Measurements from ENCODE around the gene RAB31.

RAB31 gene

GRCh38 chr18:9792565-9793245 lies 84.6 kb downstream of the RAB31 start:
- no peak for DNase-seq (ENCODE audit: low read depth)

- DNase-seq (ENCODE audit: low read depth) = no peak
Measured at GRCh38 chr18:9796011-9796410, 87.9 kb downstream of the RAB31 start.

- no peak for DNase-seq (ENCODE audit: low read depth)
Measured at GRCh38 chr18:9796935-9797549, 88.9 kb downstream of the RAB31 start.

GRCh38 chr18:9802175-9803062 lies 94.3 kb downstream of the RAB31 start:
- no peak for DNase-seq (ENCODE audit: low read depth)

- DNase-seq (ENCODE audit: low read depth) = no peak
Measured at GRCh38 chr18:9803063-9803697, 95.1 kb downstream of the RAB31 start.

GRCh38 chr18:9803698-9804516 lies 95.8 kb downstream of the RAB31 start:
- no peak for DNase-seq (ENCODE audit: low read depth)

GRCh38 chr18:9804517-9805104 lies 96.5 kb downstream of the RAB31 start:
- no peak for DNase-seq (ENCODE audit: low read depth)

- no peak for DNase-seq (ENCODE audit: low read depth)
Measured at GRCh38 chr18:9806905-9807304, 98.8 kb downstream of the RAB31 start.

- DNase-seq (ENCODE audit: low read depth) = no peak
Measured at GRCh38 chr18:9808295-9809241, 100.5 kb downstream of the RAB31 start.

GRCh38 chr18:9809697-9810096 lies 101.6 kb downstream of the RAB31 start:
- no peak for DNase-seq (ENCODE audit: low read depth)

GRCh38 chr18:9810299-9810698 lies 102.2 kb downstream of the RAB31 start:
- DNase-seq (ENCODE audit: low read depth) = no peak

GRCh38 chr18:9810994-9811705 lies 103.0 kb downstream of the RAB31 start:
- no peak for DNase-seq (ENCODE audit: low read depth)

- DNase-seq (ENCODE audit: low read depth) = no peak
Measured at GRCh38 chr18:9811978-9812377, 103.9 kb downstream of the RAB31 start.

- DNase-seq (ENCODE audit: low read depth) = no peak
Measured at GRCh38 chr18:9814431-9814830, 106.3 kb downstream of the RAB31 start.

- no peak for DNase-seq (ENCODE audit: low read depth)
Measured at GRCh38 chr18:9817286-9817685, 109.2 kb downstream of the RAB31 start.

GRCh38 chr18:9817725-9818422 lies 109.8 kb downstream of the RAB31 start:
- no peak for DNase-seq (ENCODE audit: low read depth)

GRCh38 chr18:9818423-9818734 lies 110.3 kb downstream of the RAB31 start:
- DNase-seq (ENCODE audit: low read depth) = no peak

- DNase-seq (ENCODE audit: low read depth) = no peak
Measured at GRCh38 chr18:9820127-9820526, 112.0 kb downstream of the RAB31 start.

- DNase-seq (ENCODE audit: low read depth) = no peak
Measured at GRCh38 chr18:9820719-9821118, 112.6 kb downstream of the RAB31 start.

Measured in T-helper 22 cell (primary cell).